Measurements from ENCODE around the gene TBXA2R. TPM values are rescaled to one million over a fixed set of nuclear protein-coding genes. Genes with fewer than 3 reads are reported as not detected.

Gene TBXA2R
- total and polyA plus RNA-seq, 2 of the 8 experiments (the other 6 are each of a cell fraction or from before 2014, with no cell fraction given): 0.39 to 0.50 TPM

DNA sequence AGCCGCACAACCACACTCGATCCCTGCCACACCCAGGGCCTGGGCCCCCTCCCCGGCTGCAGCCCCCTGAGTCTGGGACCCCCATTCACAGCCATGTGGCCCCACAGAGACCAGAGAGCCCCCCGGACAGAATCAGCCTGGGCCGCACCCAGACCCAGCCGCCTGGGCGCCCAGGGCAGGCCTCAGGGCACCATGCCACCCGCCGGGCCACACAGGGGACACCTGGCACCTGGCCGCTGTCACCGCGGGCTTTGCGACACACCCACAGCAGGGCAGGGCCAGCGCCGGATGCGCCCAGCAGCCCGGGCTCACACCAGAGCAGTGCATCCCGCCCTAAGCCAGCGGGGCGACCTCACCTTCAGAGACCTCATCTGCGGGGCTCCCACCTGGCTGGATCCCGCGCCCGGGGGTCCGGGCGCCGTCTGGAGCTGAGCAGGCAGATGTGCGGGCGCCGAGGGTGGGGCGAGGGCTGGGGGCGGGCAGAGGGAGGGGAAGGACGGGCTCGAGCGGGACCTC is 443 bp downstream of the TBXA2R start:
- H2BK120ac ChIP-seq (replicated peaks; ENCODE audit: low read depth, low read length): no peak overlapping the region
- peaks cover 18% of the 10 kb centered on the region; the same call in 1 of the 2 replicates for H3K23me2 ChIP-seq (ENCODE audit: low read depth, low read length)
- ChIA-PET CTCF (ENCODE audit: partially characterized antibody) (no interaction called here), POLR2A (ENCODE audit: partially characterized antibody) (no interaction called here)
- no peak overlapping the region for H2AK5ac ChIP-seq (ENCODE audit: low read depth, low read length)
- 0 out of 2 replicates have a peak overlapping the region, but pooled peaks have one; percentile 5 for H4K8ac ChIP-seq (ENCODE audit: extremely low read depth, insufficient read depth, low read length)
- no peak overlapping the region for H3K23ac ChIP-seq (ENCODE audit: insufficient read length)
- no peak overlapping the region for H3K14ac ChIP-seq (ENCODE audit: insufficient read length)
- no peak overlapping the region for H3K27ac ChIP-seq (ENCODE audit: low read depth, low read length)
- H4K91ac ChIP-seq (replicated peaks; ENCODE audit: insufficient read length, low read length): no peak overlapping the region
- peaks cover 0 to 16% (median 13%) of the 10 kb centered on the region in 4 experiments; a peak in 5 of 7 replicates for H3K27me3 ChIP-seq (replicated peaks in 1 of 4; ENCODE audit: control insufficient read depth in 3 of 4, extremely low read depth in 1 of 4, insufficient read depth in 3 of 4, low read length in 3 of 4)
- H2BK15ac ChIP-seq (ENCODE audit: low read length): 0 out of 2 replicates have a peak overlapping the region, but pooled peaks have one; percentile 99
- no peak for FAIRE-seq
- no peak overlapping the region for H2BK5ac ChIP-seq (ENCODE audit: low read depth, low read length)
- H3K4me3 ChIP-seq (ENCODE audit: extremely low read depth in 1 of 4, insufficient read depth in 2 of 4, low read depth in 3 of 4, low read length in 4 of 4): peak overlapping the region; percentile 15 to 64 (median 36); a peak in 7 of 8 replicates
- H3K4me2 ChIP-seq (ENCODE audit: insufficient read depth in 1 of 2, low read depth in 2 of 2, low read length in 2 of 2): peak overlapping the region; percentile 82 to 83
- no peak overlapping the region for H3K4ac ChIP-seq (replicated peaks; ENCODE audit: insufficient read length, low read depth, low read length)
- no peak overlapping the region; a peak in 1 of 7 replicates for H3K9ac ChIP-seq (replicated peaks in 1 of 4; ENCODE audit: extremely low read depth in 1 of 4, low read depth in 3 of 4, low read length in 3 of 4)
- H3K18ac ChIP-seq (ENCODE audit: extremely low read depth, low read length): no peak overlapping the region
- H3K56ac ChIP-seq (replicated peaks; ENCODE audit: insufficient read length, low read depth, low read length): no peak overlapping the region
- no peaks in the 10 kb centered on the region for H3K79me2 ChIP-seq (ENCODE audit: control insufficient read depth in 1 of 2, insufficient read depth in 2 of 2, low read length in 2 of 2)
- H4K20me1 ChIP-seq (replicated peaks in 1 of 2; ENCODE audit: control insufficient read depth in 1 of 2, insufficient read depth in 2 of 2, low read length in 2 of 2): peaks cover 0 to 8% of the 10 kb centered on the region in 2 experiments
- peaks cover 3 to 14% (median 12%) of the 10 kb centered on the region in 4 experiments for H3K4me1 ChIP-seq (replicated peaks in 1 of 4; ENCODE audit: control insufficient read depth in 3 of 4, insufficient read depth in 4 of 4, low read length in 3 of 4)
- no peaks in the 10 kb centered on the region for H3K9me3 ChIP-seq (ENCODE audit: insufficient read depth in 2 of 2, low read depth in 1 of 2, low read length in 1 of 2)
- 0 out of 2 replicates have a peak overlapping the region, but pooled peaks have one; percentile 50 for H2BK12ac ChIP-seq (ENCODE audit: low read depth, low read length)
- peaks cover 0 to 2% (median 0%) of the 10 kb centered on the region in 4 experiments; a peak in 1 of 8 replicates for H3K36me3 ChIP-seq (ENCODE audit: control insufficient read depth in 2 of 4, insufficient read depth in 4 of 4, low read length in 3 of 4)
- no peaks in the 10 kb centered on the region for H3K79me1 ChIP-seq (ENCODE audit: low read depth, low read length)
- no peak overlapping the region for H2AFZ ChIP-seq (ENCODE audit: low read length)
- 25% methylated on average over 27 of the region's 35 CpGs; no CpG with 5 or more reads in 1 of the 2 experiments for WGBS, 2 experiments (ENCODE audit: extremely low coverage in 1 of 2, insufficient coverage in 1 of 2, insufficient read length in 1 of 2, insufficient replicate concordance in 2 of 2, low coverage in 1 of 2, low lambda C conversion rate in 2 of 2, missing lambda C conversion rate in 1 of 2)
- H2BK20ac ChIP-seq (ENCODE audit: low read length): no peak overlapping the region
- DNase-seq (ENCODE audit: low read depth in 1 of 2, low spot score in 2 of 2): peak in 1 of 2 experiments; percentile 62
- no peak overlapping the region for H4K5ac ChIP-seq (ENCODE audit: insufficient read length, low read depth, low read length)
- TF ChIP-seq CBX5 (IDR thresholded peaks at IDR 0.05; ENCODE audit: low read depth, low read length) (no peak), CTBP2 (IDR thresholded peaks at IDR 0.05; ENCODE audit: borderline replicate concordance, insufficient read depth, insufficient read length, low read length) (no peak), TCF12 (IDR thresholded peaks at IDR 0.05; ENCODE audit: low read depth, low read length) (no peak), RBBP5 (IDR thresholded peaks at IDR 0.05; ENCODE audit: borderline replicate concordance, low read depth, low read length) (no peak), SP4 (IDR thresholded peaks at IDR 0.05; ENCODE audit: low read length) (no peak), EP300 (IDR thresholded peaks at IDR 0.05; ENCODE audit: borderline replicate concordance in 1 of 2, low read depth in 2 of 2, low read length in 2 of 2) (no peak), FOSL1 (IDR thresholded peaks at IDR 0.05; ENCODE audit: insufficient read depth, low read depth, low read length) (no peak), TBP (IDR thresholded peaks at IDR 0.05; ENCODE audit: low read depth, low read length) (no peak), SP1 (IDR thresholded peaks at IDR 0.05; ENCODE audit: low read depth, low read length) (no peak), YY1 (IDR thresholded peaks at IDR 0.05; ENCODE audit: low read depth, low read length) (no peak), SUZ12 (IDR thresholded peaks at IDR 0.05; ENCODE audit: low read length) (no peak), CBX8 (IDR thresholded peaks at IDR 0.05; ENCODE audit: borderline replicate concordance, low read depth, low read length) (no peak)
